Measurements from ENCODE around the gene METTL2B. TPM values are rescaled to one million over a fixed set of nuclear protein-coding genes. Genes with fewer than 3 reads are reported as not detected.
A peak's percentile ranks its signal among the peaks of the same experiment; 100 is the strongest.

METTL2B gene
- total RNA-seq, 1 experiment from 2014 or later, result 44.3 TPM

GRCh38 chr7:128458956-128459355 lies 17.6 kb upstream of the METTL2B start:
- H3K27me3 ChIP-seq (ENCODE audit: insufficient read depth, low read length), result no peaks in the 10 kb centered on the region
- H3T11ph ChIP-seq (ENCODE audit: low read length), result no peak overlapping the region
- no peak overlapping the region for H2BK5ac ChIP-seq (ENCODE audit: insufficient read length, low read length)
- no peak overlapping the region for H3K27ac ChIP-seq (ENCODE audit: insufficient read length, low read depth, low read length)
- H3K9me3 ChIP-seq (ENCODE audit: control insufficient read depth, low read depth, low read length), result no peaks in the 10 kb centered on the region
- no peak overlapping the region for H3K4ac ChIP-seq (ENCODE audit: low read depth, low read length)
- Mint-ChIP-seq H3K4me1 (peaks cover 40 to 47% of the 10 kb centered on the region in 2 experiments), H3K27ac (0 out of 7 replicates have a peak overlapping the region, but pooled peaks of 1 of the 3 experiments have one; percentile 12), H3K9me3 (peaks cover 10 to 11% of the 10 kb centered on the region in 2 experiments), H3K4me3 (no peak overlapping the region; a peak in 1 of 5 replicates), H3K36me3 (ENCODE audit: insufficient read depth in 1 of 3, low read depth in 3 of 3) (peaks cover 26 to 46% (median 34%) of the 10 kb centered on the region in 3 experiments), H3K27me3 (ENCODE audit: low read depth) (no peaks in the 10 kb centered on the region; the same call in 1 of the 2 replicates)
- no peak overlapping the region for H3K23ac ChIP-seq (ENCODE audit: insufficient read length, low read depth, low read length)
- no peak overlapping the region for H3K4me2 ChIP-seq (ENCODE audit: insufficient read depth, insufficient read length, low read length)
- DNase-seq, result no peak
- no peaks in the 10 kb centered on the region for H3K79me1 ChIP-seq (ENCODE audit: insufficient read depth, low read depth, low read length, poor library complexity, severe bottlenecking)
- H4K91ac ChIP-seq (ENCODE audit: insufficient read length, low read depth, low read length), result no peak overlapping the region
- no peak overlapping the region for H2AFZ ChIP-seq (ENCODE audit: low read length)
- WGBS (ENCODE audit: extremely low coverage, insufficient read length, low lambda C conversion rate), result no CpG with 5 or more reads among the region's 3 CpGs
- H3K9ac ChIP-seq (ENCODE audit: extremely low read depth, insufficient read length, low read length), result no peak overlapping the region
- H3K23me2 ChIP-seq (ENCODE audit: insufficient read length, low read depth, low read length, poor library complexity, severe bottlenecking), result peaks cover 6% of the 10 kb centered on the region
- H2BK20ac ChIP-seq (ENCODE audit: low read depth, low read length, poor library complexity, severe bottlenecking), result no peak overlapping the region
- H3K4me1 ChIP-seq (ENCODE audit: insufficient read depth, low read length), result no peaks in the 10 kb centered on the region
- peaks cover 9% of the 10 kb centered on the region; the same call in 1 of the 2 replicates for H3K79me2 ChIP-seq (ENCODE audit: insufficient read depth, low read length)
- H2BK15ac ChIP-seq (ENCODE audit: low read depth, low read length), result no peak overlapping the region
- H2BK120ac ChIP-seq (ENCODE audit: low read depth, low read length, poor library complexity, severe bottlenecking), result no peak overlapping the region
- H3K14ac ChIP-seq (ENCODE audit: insufficient read depth, low read length), result no peak overlapping the region
- H3K18ac ChIP-seq (ENCODE audit: insufficient read length, low read depth, low read length), result no peak overlapping the region
- H3K56ac ChIP-seq (ENCODE audit: insufficient read length, low read depth, low read length), result no peak overlapping the region
- H2AK5ac ChIP-seq (ENCODE audit: insufficient read length, low read length), result no peak overlapping the region
- TF ChIP-seq CTCF (conservative IDR thresholded peaks at IDR 0.05), result no peak
- H4K20me1 ChIP-seq (ENCODE audit: control insufficient read depth, insufficient read depth, insufficient read length), result no peaks in the 10 kb centered on the region
- H2BK12ac ChIP-seq (ENCODE audit: insufficient read length, low read depth, low read length), result no peak overlapping the region
- H4K8ac ChIP-seq (replicated peaks; ENCODE audit: insufficient read length, low read depth, low read length), result no peak overlapping the region
- H4K5ac ChIP-seq (ENCODE audit: insufficient read length, low read depth, low read length), result no peak overlapping the region

All from H9 (cell line).